HepG2 (cell line): ENCODE results near the gene RELL2. TPM values are rescaled to one million over a fixed set of nuclear protein-coding genes. Genes with fewer than 3 reads are reported as not detected.

ENCODE experiments used
- BRCA1 ChIP-seq: sonication (generic); formaldehyde crosslinking; IDR thresholded peaks from 2 replicates; pipeline ENCODE4 v1.4.0; 2020; ENCODE audit warnings: missing genetic modification reagents
- HNF4G ChIP-seq, 2 experiments: sonication (generic) in 1 of 2; formaldehyde crosslinking in 1 of 2; IDR thresholded peaks; 2 replicates each; pipeline versions ENCODE4 v1.4.0 to v1.6.1; 2011 to 2020; ENCODE audit warnings: borderline replicate concordance in 2 of 2, low read depth in 2 of 2, mild to moderate bottlenecking in 2 of 2, low read length in 1 of 2, missing genetic modification reagents in 1 of 2, moderate library complexity in 1 of 2
- NFYB ChIP-seq: sonication (generic); formaldehyde crosslinking; IDR thresholded peaks from 2 replicates; pipeline ENCODE4 v1.4.0; 2020; ENCODE audit warnings: missing genetic modification reagents
- POGZ ChIP-seq: sonication (generic); formaldehyde crosslinking; IDR thresholded peaks from 2 replicates; pipeline ENCODE4 v1.4.0; 2020; ENCODE audit warnings: mild to moderate bottlenecking, missing genetic modification reagents
- POLR2A ChIP-seq, 2 experiments: IDR thresholded peaks; 2 replicates each; pipeline ENCODE4 v1.6.1; 2011; ENCODE audit warnings: low read depth in 2 of 2, low read length in 2 of 2, mild to moderate bottlenecking in 1 of 2, moderate library complexity in 1 of 2; ENCODE audit not compliant: insufficient read depth in 1 of 2
- POLR2AphosphoS2 ChIP-seq: IDR thresholded peaks from 2 replicates; pipeline ENCODE4 v1.6.1; 2011; ENCODE audit warnings: low read depth, low read length, improper control_type of control experiment
- SOX13 ChIP-seq, 3 experiments: fragments of 450-650 bp in 1 of 3; sonication (generic) in 1 of 3; formaldehyde crosslinking in 1 of 3; IDR thresholded peaks in 2 of 3; conservative IDR thresholded peaks in 1 of 3; 2 replicates each; pipeline versions ENCODE4 v1.5.0 to v1.6.1; 2016 to 2020; ENCODE audit warnings: antibody characterized with exemption in 1 of 3, mild to moderate bottlenecking in 1 of 3, missing compliant biosample characterization in 1 of 3, missing genetic modification reagents in 1 of 3, moderate library complexity in 1 of 3
- ZNF207 ChIP-seq: fragments of 450-650 bp; IDR thresholded peaks from 2 replicates; pipeline ENCODE4 v1.6.1; 2016; ENCODE audit warnings: antibody characterized with exemption, borderline replicate concordance
- ZNF253 ChIP-seq: sonication (generic); formaldehyde crosslinking; IDR thresholded peaks from 2 replicates; pipeline ENCODE4 v1.8.0; 2022; ENCODE audit warnings: mild to moderate bottlenecking, missing genetic modification reagents, borderline replicate concordance
- ZNF3 ChIP-seq: IDR thresholded peaks from 2 replicates; pipeline ENCODE4 v1.7.0; 2017; ENCODE audit warnings: inconsistent platforms
- ZNF577 ChIP-seq: sonication (generic); formaldehyde crosslinking; IDR thresholded peaks from 2 replicates; pipeline ENCODE4 v1.4.0; 2020; ENCODE audit warnings: mild to moderate bottlenecking, low read depth, missing genetic modification reagents, borderline replicate concordance
- ZNF605 ChIP-seq: sonication (generic); formaldehyde crosslinking; IDR thresholded peaks from 2 replicates; pipeline ENCODE4 v1.8.0; 2022; ENCODE audit warnings: mild to moderate bottlenecking, missing genetic modification reagents
- ZNF678 ChIP-seq: sonication (generic); formaldehyde crosslinking; IDR thresholded peaks from 2 replicates; pipeline ENCODE4 v1.4.0; 2020; ENCODE audit warnings: mild to moderate bottlenecking, missing genetic modification reagents
- ZNF883 ChIP-seq: sonication (generic); formaldehyde crosslinking; IDR thresholded peaks from 2 replicates; pipeline ENCODE4 v1.5.1; 2020; ENCODE audit warnings: mild to moderate bottlenecking, missing genetic modification reagents; ENCODE audit errors: not compliant biosample characterization
- ZSCAN22 ChIP-seq: sonication (generic); formaldehyde crosslinking; IDR thresholded peaks from 2 replicates; pipeline ENCODE4 v1.4.0; 2020; ENCODE audit warnings: mild to moderate bottlenecking, missing genetic modification reagents
- polyA plus RNA-seq, 8 experiments: library from polyadenylated mRNA; depleted of rRNA in 3 of 8; stranded (reverse) in 7 of 8; unstranded in 1 of 8; fragments of >200 nt; fragmentation: Illumina TruSeq in 4 of 8; extraction: Trizol in 4 of 8; gene quantifications; 2 replicates each; pipeline versions ENCODE4 v1.2.1 to v1.2.3, GENCODE V29; 2011 to 2016; ENCODE audit warnings: low read depth in 4 of 8, missing spikeins in 1 of 8, mixed read lengths in 1 of 8; ENCODE audit not compliant: insufficient read depth in 1 of 8
- total RNA-seq, 5 experiments: library from RNA; depleted of rRNA; stranded (reverse); fragments of >200 nt; fragmentation: Illumina TruSeq; extraction: Trizol; gene quantifications; 2 replicates each; pipeline ENCODE4 v1.2.3, GENCODE V29; 2016; ENCODE audit warnings: low read depth in 1 of 5
- TF ChIP-seq, protein P1 (sequence below), 2 experiments: sonication (generic) in 1 of 2; formaldehyde crosslinking in 1 of 2; IDR thresholded peaks; 2 replicates each; pipeline versions ENCODE4 v1.5.1 to v1.6.1; 2011 to 2020; ENCODE audit warnings: borderline replicate concordance in 1 of 2, low read depth in 1 of 2, low read length in 1 of 2, mild to moderate bottlenecking in 1 of 2, missing genetic modification reagents in 1 of 2, moderate library complexity in 1 of 2
- TF ChIP-seq, protein P2 (sequence below): sonication (generic); formaldehyde crosslinking; IDR thresholded peaks from 2 replicates; pipeline ENCODE4 v1.5.0; 2020; ENCODE audit warnings: mild to moderate bottlenecking, missing genetic modification reagents
- TF ChIP-seq, protein P3 (sequence below), 2 experiments: fragments of 450-650 bp in 1 of 2; sonication (generic) in 1 of 2; formaldehyde crosslinking; IDR thresholded peaks; 2 replicates each; pipeline versions ENCODE4 v1.5.0 to v1.8.0; 2020 to 2022; ENCODE audit warnings: mild to moderate bottlenecking in 1 of 2, missing genetic modification reagents in 1 of 2
- TF ChIP-seq, protein P4 (sequence below): sonication (generic); formaldehyde crosslinking; IDR thresholded peaks from 2 replicates; pipeline ENCODE4 v1.4.0; 2020; ENCODE audit warnings: missing genetic modification reagents

The RELL2 gene
- total and polyA plus RNA-seq, 2 of the 13 experiments (the other 11 are each of a cell fraction or from before 2014, with no cell fraction given): 6.4 to 8.3 TPM

DNA sequence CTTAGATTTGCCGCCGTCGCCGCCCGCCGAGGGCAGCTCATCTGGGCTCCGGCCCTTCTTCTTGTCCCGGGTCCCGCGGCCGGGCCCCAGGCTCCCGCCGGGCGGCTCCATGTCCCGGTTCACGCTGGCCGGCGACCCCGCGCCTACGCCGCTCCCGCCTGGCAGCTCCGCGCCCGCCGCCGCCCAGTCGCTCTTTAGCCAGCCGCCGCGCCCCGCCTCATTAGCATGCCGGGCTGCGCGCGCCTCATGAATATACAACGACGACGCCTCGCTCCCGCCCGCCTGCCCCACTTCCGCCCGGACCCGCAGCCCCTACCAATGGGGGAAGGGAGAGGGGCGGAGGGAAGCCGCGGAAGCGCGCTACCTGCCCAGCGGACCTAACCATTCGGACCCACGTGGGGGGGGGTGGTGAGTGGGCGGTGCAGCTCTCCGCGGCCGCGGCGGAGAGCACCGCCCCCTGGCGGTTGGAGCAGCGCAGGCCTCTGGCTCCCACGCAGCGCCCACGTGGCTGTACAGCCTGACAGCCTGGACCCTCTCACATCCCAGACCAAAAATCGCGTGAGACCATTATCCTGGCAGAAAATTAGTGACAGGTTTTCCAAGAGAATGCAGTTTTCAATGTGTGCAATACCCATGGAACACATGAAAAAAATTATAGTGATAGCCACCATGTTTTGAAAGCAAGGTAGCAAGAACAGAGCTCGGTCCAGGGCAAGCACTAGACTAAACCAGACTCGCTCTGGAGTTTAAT, 17.8 kb upstream of the RELL2 start, which contains the start of gene DIAPH1 (continued):
- TF ChIP-seq ZNF678 (CRISPR knock-in tag) (no peak), POLR2AphosphoS2 (no peak), ZNF207 (no peak), ZSCAN22 (CRISPR knock-in tag) (no peak), ZNF253 (no peak), ZNF577 (CRISPR knock-in tag) (no peak), POGZ (peak; percentile 97), HNF4G (IDR thresholded peaks at IDR 0.05; ENCODE audit: borderline replicate concordance, low read depth, low read length) (no peak), HNF4G (CRISPR knock-in tag; IDR thresholded peaks at IDR 0.05; ENCODE audit: borderline replicate concordance, low read depth) (no peak), ZNF605 (0 out of 2 replicates have a peak, but pooled peaks have one; percentile 23), ZNF3 (CRISPR knock-in tag) (no peak), ZNF883 (no peak), NFYB (CRISPR knock-in tag) (peak; percentile 68), SOX13 (IDR thresholded peaks at IDR 0.05) (no peak), SOX13 (CRISPR knock-in tag; conservative IDR thresholded peaks at IDR 0.05 in 1 of 2, IDR thresholded peaks at IDR 0.05 in 1 of 2) (peak in 1 of 2 experiments; percentile 56; a peak in 2 of 4 replicates), BRCA1 (CRISPR knock-in tag) (no peak), POLR2A (IDR thresholded peaks at IDR 0.05; ENCODE audit: insufficient read depth in 1 of 2, low read depth in 2 of 2, low read length in 2 of 2) (peak; percentile 43 to 84)
- TF ChIP-seq, protein P1, sequence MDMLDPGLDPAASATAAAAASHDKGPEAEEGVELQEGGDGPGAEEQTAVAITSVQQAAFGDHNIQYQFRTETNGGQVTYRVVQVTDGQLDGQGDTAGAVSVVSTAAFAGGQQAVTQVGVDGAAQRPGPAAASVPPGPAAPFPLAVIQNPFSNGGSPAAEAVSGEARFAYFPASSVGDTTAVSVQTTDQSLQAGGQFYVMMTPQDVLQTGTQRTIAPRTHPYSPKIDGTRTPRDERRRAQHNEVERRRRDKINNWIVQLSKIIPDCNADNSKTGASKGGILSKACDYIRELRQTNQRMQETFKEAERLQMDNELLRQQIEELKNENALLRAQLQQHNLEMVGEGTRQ (IDR thresholded peaks at IDR 0.05; ENCODE audit: low read depth, low read length): peak; percentile 59
- TF ChIP-seq, protein P1 (CRISPR knock-in tag; IDR thresholded peaks at IDR 0.05; ENCODE audit: borderline replicate concordance): peak; percentile 76
- TF ChIP-seq, protein P2, sequence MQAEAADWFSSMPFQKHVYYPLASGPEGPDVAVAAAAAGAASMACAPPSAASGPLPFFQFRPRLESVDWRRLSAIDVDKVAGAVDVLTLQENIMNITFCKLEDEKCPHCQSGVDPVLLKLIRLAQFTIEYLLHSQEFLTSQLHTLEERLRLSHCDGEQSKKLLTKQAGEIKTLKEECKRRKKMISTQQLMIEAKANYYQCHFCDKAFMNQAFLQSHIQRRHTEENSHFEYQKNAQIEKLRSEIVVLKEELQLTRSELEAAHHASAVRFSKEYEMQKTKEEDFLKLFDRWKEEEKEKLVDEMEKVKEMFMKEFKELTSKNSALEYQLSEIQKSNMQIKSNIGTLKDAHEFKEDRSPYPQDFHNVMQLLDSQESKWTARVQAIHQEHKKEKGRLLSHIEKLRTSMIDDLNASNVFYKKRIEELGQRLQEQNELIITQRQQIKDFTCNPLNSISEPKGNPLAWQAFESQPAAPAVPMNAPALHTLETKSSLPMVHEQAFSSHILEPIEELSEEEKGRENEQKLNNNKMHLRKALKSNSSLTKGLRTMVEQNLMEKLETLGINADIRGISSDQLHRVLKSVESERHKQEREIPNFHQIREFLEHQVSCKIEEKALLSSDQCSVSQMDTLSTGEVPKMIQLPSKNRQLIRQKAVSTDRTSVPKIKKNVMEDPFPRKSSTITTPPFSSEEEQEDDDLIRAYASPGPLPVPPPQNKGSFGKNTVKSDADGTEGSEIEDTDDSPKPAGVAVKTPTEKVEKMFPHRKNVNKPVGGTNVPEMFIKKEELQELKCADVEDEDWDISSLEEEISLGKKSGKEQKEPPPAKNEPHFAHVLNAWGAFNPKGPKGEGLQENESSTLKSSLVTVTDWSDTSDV: no peak
- TF ChIP-seq, protein P3, sequence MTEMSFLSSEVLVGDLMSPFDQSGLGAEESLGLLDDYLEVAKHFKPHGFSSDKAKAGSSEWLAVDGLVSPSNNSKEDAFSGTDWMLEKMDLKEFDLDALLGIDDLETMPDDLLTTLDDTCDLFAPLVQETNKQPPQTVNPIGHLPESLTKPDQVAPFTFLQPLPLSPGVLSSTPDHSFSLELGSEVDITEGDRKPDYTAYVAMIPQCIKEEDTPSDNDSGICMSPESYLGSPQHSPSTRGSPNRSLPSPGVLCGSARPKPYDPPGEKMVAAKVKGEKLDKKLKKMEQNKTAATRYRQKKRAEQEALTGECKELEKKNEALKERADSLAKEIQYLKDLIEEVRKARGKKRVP (CRISPR knock-in tag; IDR thresholded peaks at IDR 0.05): no peak
- TF ChIP-seq, protein P4, sequence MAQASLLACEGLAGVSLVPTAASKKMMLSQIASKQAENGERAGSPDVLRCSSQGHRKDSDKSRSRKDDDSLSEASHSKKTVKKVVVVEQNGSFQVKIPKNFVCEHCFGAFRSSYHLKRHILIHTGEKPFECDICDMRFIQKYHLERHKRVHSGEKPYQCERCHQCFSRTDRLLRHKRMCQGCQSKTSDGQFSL (CRISPR knock-in tag): peak; percentile 98
